Vagina (tissue), 2 donors: ENCODE measurements around the gene NOL4L. TPM values are rescaled to one million over a fixed set of nuclear protein-coding genes. Genes with fewer than 3 reads are reported as not detected.

Experiments
- DNase-seq, 2 donors: peaks; one replicate each; pipeline ENCODE4 v3.0.0-alpha.2; 2017; ENCODE audit errors: extremely low spot score in 2 of 2
- H3K27ac ChIP-seq: fragments of 200-600 bp; sonication (generic); one replicate; pipeline ENCODE4 v1.5.1; 2019
- H3K27me3 ChIP-seq: fragments of 200-600 bp; sonication (generic); one replicate; pipeline ENCODE4 v1.5.1; 2019
- H3K36me3 ChIP-seq, 2 donors: fragments of 200-600 bp; sonication (generic); one replicate each; pipeline ENCODE4 v1.5.1; 2017 to 2019
- H3K4me1 ChIP-seq: fragments of 200-600 bp; sonication (generic); one replicate; pipeline ENCODE4 v1.5.1; 2019
- H3K4me3 ChIP-seq, 2 donors: fragments of 200-600 bp; sonication (generic); 1 replicate in 1 of 2; 2 replicates in 1 of 2; pipeline ENCODE4 v1.5.1; 2016 to 2019
- H3K9me3 ChIP-seq: fragments of 200-600 bp; sonication (generic); one replicate; pipeline ENCODE4 v1.5.1; 2019
- CTCF ChIP-seq, 3 experiments: fragments of 450-650 bp in 2 of 3; fragments of 200-600 bp in 1 of 3; sonication (generic) in 1 of 3; IDR thresholded peaks; one replicate each; pipeline ENCODE4 v1.5.1; 2017 to 2019; ENCODE audit warnings: antibody characterized with exemption in 3 of 3, mild to moderate bottlenecking in 2 of 3, moderate library complexity in 2 of 3
- POLR2A ChIP-seq, 2 donors: fragments of 450-650 bp; IDR thresholded peaks; one replicate each; pipeline ENCODE4 v1.6.1; 2017; ENCODE audit warnings: antibody characterized with exemption in 2 of 2, mild to moderate bottlenecking in 2 of 2, moderate library complexity in 2 of 2
- POLR2AphosphoS5 ChIP-seq, 2 donors: sonication (generic); formaldehyde crosslinking; IDR thresholded peaks; one replicate each; pipeline ENCODE4 v1.9.0; 2017; ENCODE audit warnings: antibody characterized with exemption in 2 of 2, mild to moderate bottlenecking in 2 of 2, low read depth in 1 of 2; ENCODE audit not compliant: insufficient read depth in 1 of 2
- intact Hi-C: fragments of 100-400 bp; cut with DNase I; formaldehyde crosslinking; loops from one replicate; pipeline ENCODE4 v1.15.1; 2023
- total RNA-seq: library from RNA; depleted of rRNA; stranded (reverse); fragments of >200 nt; gene quantifications from one replicate; pipeline ENCODE4 v1.2.3, GENCODE V29; 2016

NOL4L gene
- total RNA-seq, 1 donor from 2014 or later, result 17.9 TPM

GRCh38 chr20:32461836-32462600, 123.1 kb downstream of the NOL4L start:
- no peaks in the 10 kb centered on the region for H3K27me3 ChIP-seq
- TF ChIP-seq CTCF (IDR thresholded peaks at IDR 0.05) (no peak), POLR2A (IDR thresholded peaks at IDR 0.05) (no peak), POLR2AphosphoS5 (IDR thresholded peaks at IDR 0.05; ENCODE audit: insufficient read depth in 1 of 2, low read depth in 1 of 2) (no peak)
- intact Hi-C loops, result loop anchor here (10.0 kb wide), 1 partner anchor 247 kb away; no protein-coding TSS in a partner anchor
- no peak for DNase-seq
- H3K27ac ChIP-seq, result no peak overlapping the region
- H3K36me3 ChIP-seq, result peaks cover 0 to 3% of the 10 kb centered on the region in 2 donors
- H3K4me3 ChIP-seq, result no peak overlapping the region
- peaks cover 50% of the 10 kb centered on the region for H3K4me1 ChIP-seq
- no peaks in the 10 kb centered on the region for H3K9me3 ChIP-seq

GRCh38 chr20:32460683-32461320, 124.3 kb downstream of the NOL4L start:
- H3K9me3 ChIP-seq, result no peaks in the 10 kb centered on the region
- intact Hi-C loops, result loop anchor here (10.0 kb wide), 1 partner anchor 246 kb away; no protein-coding TSS in a partner anchor
- TF ChIP-seq CTCF (IDR thresholded peaks at IDR 0.05) (no peak), POLR2AphosphoS5 (IDR thresholded peaks at IDR 0.05; ENCODE audit: insufficient read depth in 1 of 2, low read depth in 1 of 2) (no peak), POLR2A (IDR thresholded peaks at IDR 0.05) (no peak)
- H3K27me3 ChIP-seq, result no peaks in the 10 kb centered on the region
- no peak for DNase-seq
- no peak overlapping the region for H3K4me3 ChIP-seq
- peaks cover 0 to 3% of the 10 kb centered on the region in 2 donors for H3K36me3 ChIP-seq
- no peak overlapping the region for H3K27ac ChIP-seq
- peaks cover 44% of the 10 kb centered on the region for H3K4me1 ChIP-seq

GRCh38 chr20:32460231-32460630, 124.9 kb downstream of the NOL4L start:
- Histone ChIP-seq H3K36me3 (peaks cover 0 to 3% of the 10 kb centered on the region in 2 donors), H3K9me3 (no peaks in the 10 kb centered on the region), H3K4me1 (peaks cover 40% of the 10 kb centered on the region), H3K27ac (no peak overlapping the region), H3K4me3 (no peak overlapping the region), H3K27me3 (no peaks in the 10 kb centered on the region)
- intact Hi-C loops, result loop anchor here (10.0 kb wide), 1 partner anchor 245 kb away; no protein-coding TSS in a partner anchor
- TF ChIP-seq POLR2A (IDR thresholded peaks at IDR 0.05) (no peak), POLR2AphosphoS5 (IDR thresholded peaks at IDR 0.05; ENCODE audit: insufficient read depth in 1 of 2, low read depth in 1 of 2) (no peak), CTCF (IDR thresholded peaks at IDR 0.05) (no peak)
- no peak for DNase-seq

- TF ChIP-seq POLR2A (IDR thresholded peaks at IDR 0.05), result no peak
- TF ChIP-seq CTCF (IDR thresholded peaks at IDR 0.05), result no peak
- no peak for TF ChIP-seq POLR2AphosphoS5 (IDR thresholded peaks at IDR 0.05; ENCODE audit: insufficient read depth in 1 of 2, low read depth in 1 of 2)
- no peak overlapping the region for H3K4me3 ChIP-seq
- intact Hi-C loops, result no loop called here
- H3K9me3 ChIP-seq, result no peaks in the 10 kb centered on the region
- H3K27me3 ChIP-seq, result no peaks in the 10 kb centered on the region
- DNase-seq, result no peak
- peaks cover 28% of the 10 kb centered on the region for H3K4me1 ChIP-seq
- no peak overlapping the region for H3K27ac ChIP-seq
- H3K36me3 ChIP-seq, result peaks cover 0 to 3% of the 10 kb centered on the region in 2 donors
Measured at GRCh38 chr20:32458837-32459220, 126.3 kb downstream of the NOL4L start.
